ENCODE data around the gene PKHD1.

PKHD1 gene

DNA sequence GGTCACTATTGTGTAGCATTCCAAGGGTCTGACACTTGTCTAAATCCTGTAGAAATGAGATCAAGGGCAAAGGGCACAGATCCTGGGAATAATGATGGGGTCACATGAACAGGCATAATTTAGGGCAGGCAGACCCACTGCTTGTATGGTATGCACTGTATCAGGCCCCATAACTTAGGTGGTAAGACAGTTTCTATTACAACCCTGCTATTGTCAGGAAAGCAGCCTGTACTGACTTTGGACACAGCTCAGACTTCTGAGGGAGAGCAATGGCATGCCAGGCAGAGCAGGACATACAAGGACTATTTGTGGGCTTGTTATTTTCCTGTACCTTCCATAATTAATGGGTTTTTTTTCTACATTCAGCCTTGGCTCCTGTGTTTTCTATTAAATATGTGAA is 286.8 kb downstream of the PKHD1 start:
- Histone ChIP-seq H3K27me3 (ENCODE audit: control insufficient read depth, insufficient read depth, low read length) (no peaks in the 10 kb centered on the region), H3K4me1 (ENCODE audit: control insufficient read depth, insufficient read depth, low read length) (no peaks in the 10 kb centered on the region), H3K27ac (ENCODE audit: low read depth, low read length) (no peak overlapping the region), H3K4me3 (ENCODE audit: low read depth, low read length) (no peak overlapping the region), H3K36me3 (ENCODE audit: control insufficient read depth, insufficient read depth, low read length) (no peaks in the 10 kb centered on the region), H3K9ac (ENCODE audit: low read depth, low read length) (no peak overlapping the region), H3K9me3 (ENCODE audit: control insufficient read depth, insufficient read depth, low read length) (no peaks in the 10 kb centered on the region)

DNA sequence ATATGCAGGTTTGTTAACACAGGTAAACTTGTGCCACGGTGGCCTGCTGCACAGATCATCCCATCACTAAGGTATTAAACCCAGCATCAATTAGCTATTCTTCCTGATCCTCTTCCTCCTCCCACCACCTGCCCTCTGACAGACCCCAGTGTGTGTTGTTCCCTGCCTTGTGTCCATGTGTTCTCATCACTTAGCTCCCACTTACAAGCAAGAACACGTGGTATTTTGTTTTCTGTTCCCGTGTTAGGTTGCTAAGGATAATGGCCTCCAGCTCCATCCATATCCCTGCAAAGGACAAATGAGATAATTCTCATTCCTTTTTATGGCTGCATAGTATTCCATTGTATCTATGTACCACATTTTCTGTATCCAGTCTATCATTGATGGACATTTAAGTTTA is 294.0 kb downstream of the PKHD1 start:
- no peak overlapping the region for H3K27ac ChIP-seq (ENCODE audit: low read depth, low read length)
- H3K36me3 ChIP-seq (ENCODE audit: control insufficient read depth, insufficient read depth, low read length) = no peaks in the 10 kb centered on the region
- no peaks in the 10 kb centered on the region; the same call in 1 of the 2 replicates for H3K4me1 ChIP-seq (ENCODE audit: control insufficient read depth, insufficient read depth, low read length)
- H3K9ac ChIP-seq (ENCODE audit: low read depth, low read length) = no peak overlapping the region
- no peak overlapping the region for H3K4me3 ChIP-seq (ENCODE audit: low read depth, low read length)
- H3K27me3 ChIP-seq (ENCODE audit: control insufficient read depth, insufficient read depth, low read length) = no peaks in the 10 kb centered on the region
- H3K9me3 ChIP-seq (ENCODE audit: control insufficient read depth, insufficient read depth, low read length) = no peaks in the 10 kb centered on the region

DNA sequence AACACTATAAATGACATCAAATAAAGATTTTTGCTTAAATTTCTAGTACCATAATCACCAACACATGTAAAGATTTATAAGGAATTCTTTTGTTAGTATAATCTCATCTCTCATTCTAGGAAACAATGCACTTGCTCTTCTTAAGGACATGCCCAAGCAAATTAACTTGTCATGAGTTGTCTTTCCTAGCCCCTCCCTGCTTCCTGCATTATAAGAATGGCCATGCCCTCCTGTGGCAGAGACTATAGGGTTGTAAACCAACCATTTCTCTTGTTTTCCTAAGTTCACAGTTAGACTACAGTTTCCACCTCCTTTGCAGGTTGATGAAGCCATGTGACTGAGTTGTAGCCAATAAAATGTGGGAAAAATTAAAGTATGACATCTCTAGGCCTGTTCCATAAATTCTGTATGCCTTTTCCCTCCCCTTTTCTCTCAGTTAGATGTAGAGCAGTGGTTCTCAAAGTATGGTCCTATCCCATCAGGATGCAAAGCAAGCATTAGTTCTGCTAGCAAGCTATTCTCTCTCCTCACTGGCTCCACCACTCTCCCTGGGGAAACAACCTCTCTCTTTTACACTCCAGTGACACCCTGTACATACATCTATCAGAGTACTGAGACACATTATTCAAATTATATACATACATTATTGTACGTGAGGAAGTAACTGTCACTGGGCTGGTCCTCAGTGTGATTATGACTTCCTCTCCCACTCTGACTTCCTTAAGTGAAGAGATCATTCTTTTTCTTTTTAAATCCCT is 295.0 kb downstream of the PKHD1 start:
- H3K9me3 ChIP-seq (ENCODE audit: control insufficient read depth, insufficient read depth, low read length) = no peaks in the 10 kb centered on the region
- H3K27ac ChIP-seq (ENCODE audit: low read depth, low read length) = no peak overlapping the region
- H3K36me3 ChIP-seq (ENCODE audit: control insufficient read depth, insufficient read depth, low read length) = no peaks in the 10 kb centered on the region
- H3K9ac ChIP-seq (ENCODE audit: low read depth, low read length) = no peak overlapping the region
- H3K4me1 ChIP-seq (ENCODE audit: control insufficient read depth, insufficient read depth, low read length) = no peaks in the 10 kb centered on the region; the same call in 1 of the 2 replicates
- H3K4me3 ChIP-seq (ENCODE audit: low read depth, low read length) = no peak overlapping the region
- H3K27me3 ChIP-seq (ENCODE audit: control insufficient read depth, insufficient read depth, low read length) = no peaks in the 10 kb centered on the region

DNA sequence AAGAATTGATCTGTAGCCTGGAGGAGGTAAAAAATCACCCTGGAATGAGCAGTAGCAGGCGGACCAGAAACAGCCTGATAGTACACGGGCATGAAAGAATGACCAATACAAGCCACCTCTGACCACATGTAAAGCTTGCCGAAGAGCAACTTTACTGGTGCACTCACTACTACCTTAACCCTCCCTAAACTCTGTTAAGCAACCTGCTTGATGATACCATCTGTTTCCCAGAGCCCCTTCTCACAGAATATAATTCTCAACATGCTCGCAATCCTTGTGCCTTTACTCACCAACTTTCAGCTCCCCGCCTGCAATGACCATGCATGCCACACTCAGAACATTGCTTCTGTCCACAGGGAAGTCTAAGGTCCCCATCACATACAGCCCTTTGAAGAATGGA is 296.5 kb downstream of the PKHD1 start:
- H3K9me3 ChIP-seq (ENCODE audit: control insufficient read depth, insufficient read depth, low read length) = no peaks in the 10 kb centered on the region
- no peaks in the 10 kb centered on the region for H3K27me3 ChIP-seq (ENCODE audit: control insufficient read depth, insufficient read depth, low read length)
- no peak overlapping the region for H3K9ac ChIP-seq (ENCODE audit: low read depth, low read length)
- H3K36me3 ChIP-seq (ENCODE audit: control insufficient read depth, insufficient read depth, low read length) = no peaks in the 10 kb centered on the region
- H3K27ac ChIP-seq (ENCODE audit: low read depth, low read length) = no peak overlapping the region
- H3K4me3 ChIP-seq (ENCODE audit: low read depth, low read length) = no peak overlapping the region
- H3K4me1 ChIP-seq (ENCODE audit: control insufficient read depth, insufficient read depth, low read length) = no peaks in the 10 kb centered on the region; the same call in 1 of the 2 replicates

DNA sequence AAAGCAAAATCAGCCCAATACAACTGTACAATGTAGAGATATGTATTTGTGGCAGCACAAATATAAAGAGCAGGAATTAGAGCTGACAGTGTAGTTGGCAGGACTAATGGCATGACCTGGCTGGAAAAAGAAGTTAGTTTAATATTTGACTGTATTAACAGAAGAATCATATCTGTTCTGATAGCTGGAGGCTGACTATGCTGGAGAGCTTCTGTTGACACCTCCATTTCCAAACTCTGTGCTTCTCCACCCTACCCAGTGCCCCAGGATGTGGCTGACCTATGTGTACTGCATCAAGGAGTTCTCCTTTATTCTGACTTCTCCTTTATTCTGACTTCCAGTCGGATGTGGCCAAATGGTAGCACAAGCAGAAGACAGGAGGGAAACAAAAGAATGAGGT is 299.3 kb downstream of the PKHD1 start:
- Histone ChIP-seq H3K4me3 (ENCODE audit: low read depth, low read length) (no peak overlapping the region), H3K36me3 (ENCODE audit: control insufficient read depth, insufficient read depth, low read length) (no peaks in the 10 kb centered on the region), H3K27ac (ENCODE audit: low read depth, low read length) (no peak overlapping the region), H3K9me3 (ENCODE audit: control insufficient read depth, insufficient read depth, low read length) (no peaks in the 10 kb centered on the region), H3K9ac (ENCODE audit: low read depth, low read length) (no peak overlapping the region), H3K27me3 (ENCODE audit: control insufficient read depth, insufficient read depth, low read length) (no peaks in the 10 kb centered on the region), H3K4me1 (ENCODE audit: control insufficient read depth, insufficient read depth, low read length) (no peaks in the 10 kb centered on the region; the same call in 1 of the 2 replicates)

DNA sequence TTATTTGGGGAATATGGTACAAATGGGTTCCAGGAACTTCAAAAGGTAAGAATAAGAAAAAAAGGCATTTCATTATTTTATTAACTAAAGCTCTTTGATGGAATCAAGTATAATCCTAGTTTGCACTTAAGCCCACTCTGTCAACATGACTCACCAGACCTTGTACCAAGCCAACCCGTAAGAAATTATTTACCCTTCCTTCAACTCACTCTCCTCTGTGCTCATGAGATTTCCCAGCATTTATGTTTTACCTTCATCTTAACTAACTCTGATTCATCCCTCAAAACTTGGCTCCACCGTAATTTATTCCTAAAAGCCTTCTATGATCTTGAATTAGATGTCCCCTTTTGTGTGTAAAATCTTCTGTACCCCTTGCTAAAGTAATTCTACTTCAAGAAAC is 308.7 kb downstream of the PKHD1 start:
- no peaks in the 10 kb centered on the region for H3K4me1 ChIP-seq (ENCODE audit: control insufficient read depth, insufficient read depth, low read length)
- no peaks in the 10 kb centered on the region for H3K27me3 ChIP-seq (ENCODE audit: control insufficient read depth, insufficient read depth, low read length)
- H3K9me3 ChIP-seq (ENCODE audit: control insufficient read depth, insufficient read depth, low read length) = no peaks in the 10 kb centered on the region
- H3K27ac ChIP-seq (ENCODE audit: low read depth, low read length) = no peak overlapping the region
- no peak overlapping the region for H3K9ac ChIP-seq (ENCODE audit: low read depth, low read length)
- H3K36me3 ChIP-seq (ENCODE audit: control insufficient read depth, insufficient read depth, low read length) = no peaks in the 10 kb centered on the region
- H3K4me3 ChIP-seq (ENCODE audit: low read depth, low read length) = no peak overlapping the region

DNA sequence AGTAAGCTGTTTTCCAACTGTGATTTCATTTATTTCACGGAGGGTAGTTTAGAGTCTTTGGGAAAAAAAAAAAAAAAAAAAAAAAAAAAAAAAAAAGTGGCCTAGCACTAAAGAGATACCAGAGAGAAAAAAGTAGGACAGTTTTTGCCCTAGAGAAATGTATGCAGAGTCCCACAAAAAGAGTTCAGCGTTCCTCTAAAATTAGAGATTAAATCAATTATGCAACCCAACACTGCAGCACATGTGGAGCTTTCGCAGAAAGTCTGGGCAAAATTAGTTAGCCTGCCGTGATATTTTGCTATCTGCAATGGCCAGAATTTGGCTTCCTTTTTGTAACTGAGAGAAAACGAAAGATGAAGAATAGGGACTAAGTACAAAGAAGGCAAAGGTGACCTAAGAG is 309.8 kb downstream of the PKHD1 start:
- Histone ChIP-seq H3K4me3 (ENCODE audit: low read depth, low read length) (no peak overlapping the region), H3K27ac (ENCODE audit: low read depth, low read length) (no peak overlapping the region), H3K9me3 (ENCODE audit: control insufficient read depth, insufficient read depth, low read length) (no peaks in the 10 kb centered on the region), H3K27me3 (ENCODE audit: control insufficient read depth, insufficient read depth, low read length) (no peaks in the 10 kb centered on the region), H3K4me1 (ENCODE audit: control insufficient read depth, insufficient read depth, low read length) (no peaks in the 10 kb centered on the region), H3K9ac (ENCODE audit: low read depth, low read length) (no peak overlapping the region), H3K36me3 (ENCODE audit: control insufficient read depth, insufficient read depth, low read length) (no peaks in the 10 kb centered on the region)

DNA sequence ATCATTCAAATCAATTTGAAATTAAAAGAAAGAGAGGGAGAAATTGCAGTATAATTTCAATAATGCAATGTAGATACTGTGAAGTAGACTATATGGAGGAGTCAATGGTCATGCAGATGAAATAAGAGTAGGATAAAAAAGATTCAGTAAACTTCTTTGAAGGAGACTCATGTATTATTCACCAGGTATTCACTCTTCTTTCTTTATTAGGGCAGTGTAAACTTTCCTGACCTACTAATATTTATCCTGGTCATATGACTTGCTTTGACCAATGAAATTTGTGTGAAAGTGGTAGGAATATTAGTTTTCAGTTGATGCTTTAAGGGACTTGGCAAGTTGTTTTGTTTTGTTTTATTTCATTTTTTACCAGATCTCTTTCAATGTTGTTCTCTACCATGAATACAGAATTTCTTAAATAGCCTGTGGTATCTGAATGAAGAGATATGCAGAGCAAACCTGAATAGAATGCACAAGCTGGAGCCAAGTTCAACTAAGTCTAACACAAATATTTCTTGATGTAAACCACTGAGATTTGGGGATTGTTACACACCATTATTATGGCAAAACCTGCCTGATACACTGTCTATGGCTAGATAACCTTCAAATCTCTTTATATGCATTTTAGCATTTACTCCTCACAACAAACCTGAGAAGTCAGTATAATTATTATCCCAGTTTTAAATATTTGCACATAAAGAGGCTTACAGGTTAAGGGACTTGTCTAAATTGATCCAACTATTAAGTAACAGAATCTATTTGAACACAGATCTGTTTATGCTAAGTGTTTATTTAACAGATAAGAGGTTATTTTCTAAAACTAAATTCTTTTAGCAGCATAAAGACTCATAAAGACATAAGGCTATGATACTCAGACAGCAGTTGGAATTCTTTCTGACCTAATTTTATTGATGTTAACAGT is 311.2 kb downstream of the PKHD1 start:
- Histone ChIP-seq H3K4me3 (ENCODE audit: low read depth, low read length) (no peak overlapping the region), H3K9me3 (ENCODE audit: control insufficient read depth, insufficient read depth, low read length) (no peaks in the 10 kb centered on the region), H3K4me1 (ENCODE audit: control insufficient read depth, insufficient read depth, low read length) (no peaks in the 10 kb centered on the region), H3K27me3 (ENCODE audit: control insufficient read depth, insufficient read depth, low read length) (no peaks in the 10 kb centered on the region), H3K36me3 (ENCODE audit: control insufficient read depth, insufficient read depth, low read length) (no peaks in the 10 kb centered on the region), H3K27ac (ENCODE audit: low read depth, low read length) (no peak overlapping the region), H3K9ac (ENCODE audit: low read depth, low read length) (no peak overlapping the region)

DNA sequence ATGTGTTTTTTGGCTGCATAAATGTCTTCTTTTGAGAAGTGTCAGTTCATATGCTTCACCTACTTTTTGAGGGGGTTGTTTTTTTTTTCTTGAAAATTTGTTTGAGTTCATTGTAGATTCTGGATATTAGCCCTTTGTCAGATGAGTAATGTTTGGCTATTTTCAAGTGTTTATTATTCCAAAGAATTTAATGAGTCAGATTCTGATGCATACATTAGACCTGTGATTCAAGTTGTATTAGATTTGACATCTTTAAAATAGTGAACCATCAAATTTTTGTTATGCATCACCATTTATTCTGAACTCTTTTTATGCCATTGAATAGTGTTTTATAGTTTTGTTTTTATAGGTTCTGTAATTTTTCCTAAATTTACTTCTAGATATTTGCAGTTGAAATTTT is 319.3 kb downstream of the PKHD1 start:
- no peaks in the 10 kb centered on the region for H3K4me1 ChIP-seq (ENCODE audit: control insufficient read depth, insufficient read depth, low read length)
- H3K9ac ChIP-seq (ENCODE audit: low read depth, low read length) = no peak overlapping the region
- no peaks in the 10 kb centered on the region for H3K27me3 ChIP-seq (ENCODE audit: control insufficient read depth, insufficient read depth, low read length)
- H3K36me3 ChIP-seq (ENCODE audit: control insufficient read depth, insufficient read depth, low read length) = no peaks in the 10 kb centered on the region
- no peak overlapping the region for H3K27ac ChIP-seq (ENCODE audit: low read depth, low read length)
- H3K9me3 ChIP-seq (ENCODE audit: control insufficient read depth, insufficient read depth, low read length) = no peaks in the 10 kb centered on the region
- no peak overlapping the region for H3K4me3 ChIP-seq (ENCODE audit: low read depth, low read length)

DNA sequence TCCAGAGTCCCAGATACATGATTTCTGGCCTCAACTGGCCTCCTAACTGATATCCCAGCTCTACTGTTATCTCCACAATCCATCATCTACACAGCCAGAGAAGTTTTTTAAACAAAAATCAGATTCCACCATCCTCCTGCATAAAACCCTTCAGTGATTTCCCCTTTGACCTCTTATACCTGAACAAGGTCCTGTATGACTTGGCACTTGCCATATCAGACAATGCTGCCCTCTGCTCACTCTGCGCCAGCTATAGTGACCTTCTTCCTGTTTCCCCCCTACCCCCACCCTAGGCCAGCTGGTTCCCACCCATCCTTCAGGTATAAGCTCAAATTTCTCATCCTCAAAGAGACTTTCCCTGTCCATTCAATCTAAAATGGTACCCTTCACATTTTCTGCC is 322.2 kb downstream of the PKHD1 start:
- Histone ChIP-seq H3K36me3 (ENCODE audit: control insufficient read depth, insufficient read depth, low read length) (no peaks in the 10 kb centered on the region), H3K27ac (ENCODE audit: low read depth, low read length) (no peak overlapping the region), H3K9ac (ENCODE audit: low read depth, low read length) (no peak overlapping the region), H3K4me1 (ENCODE audit: control insufficient read depth, insufficient read depth, low read length) (no peaks in the 10 kb centered on the region), H3K9me3 (ENCODE audit: control insufficient read depth, insufficient read depth, low read length) (no peaks in the 10 kb centered on the region), H3K4me3 (ENCODE audit: low read depth, low read length) (no peak overlapping the region), H3K27me3 (ENCODE audit: control insufficient read depth, insufficient read depth, low read length) (no peaks in the 10 kb centered on the region)

DNA sequence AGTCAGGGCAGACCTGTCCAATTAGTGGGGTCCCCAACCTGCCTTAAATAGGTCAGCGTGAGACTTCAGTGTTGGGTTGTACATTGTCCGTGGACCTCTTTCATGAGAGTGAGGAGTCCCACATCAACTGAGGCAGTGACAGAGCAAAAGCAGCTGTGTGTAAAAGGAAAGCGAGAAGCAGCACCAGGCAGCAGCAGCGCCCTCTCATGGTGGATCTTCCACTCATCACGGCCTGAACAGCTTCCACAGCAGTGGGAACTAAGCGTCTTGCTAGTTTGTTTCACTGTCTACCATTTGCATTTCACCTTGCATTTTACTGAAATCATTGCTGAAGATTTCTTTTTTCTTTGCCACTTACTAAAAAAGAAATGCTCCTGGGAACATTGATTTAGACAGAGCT is 333.8 kb downstream of the PKHD1 start:
- no peak overlapping the region for H3K27ac ChIP-seq (ENCODE audit: low read depth, low read length)
- no peaks in the 10 kb centered on the region for H3K4me1 ChIP-seq (ENCODE audit: control insufficient read depth, insufficient read depth, low read length)
- no peaks in the 10 kb centered on the region for H3K27me3 ChIP-seq (ENCODE audit: control insufficient read depth, insufficient read depth, low read length)
- H3K36me3 ChIP-seq (ENCODE audit: control insufficient read depth, insufficient read depth, low read length) = no peaks in the 10 kb centered on the region
- no peaks in the 10 kb centered on the region for H3K9me3 ChIP-seq (ENCODE audit: control insufficient read depth, insufficient read depth, low read length)
- no peak overlapping the region for H3K9ac ChIP-seq (ENCODE audit: low read depth, low read length)
- H3K4me3 ChIP-seq (ENCODE audit: low read depth, low read length) = no peak overlapping the region

All from HUES48 (cell line).